Measurements from ENCODE around the gene GABBR1. TPM values are rescaled to one million over a fixed set of nuclear protein-coding genes. Genes with fewer than 3 reads are reported as not detected.

Gene GABBR1
- total and polyA plus RNA-seq, 2 donors (not counting 1 experiment from before 2014, with no cell fraction given), result 198 to 241 TPM

DNA sequence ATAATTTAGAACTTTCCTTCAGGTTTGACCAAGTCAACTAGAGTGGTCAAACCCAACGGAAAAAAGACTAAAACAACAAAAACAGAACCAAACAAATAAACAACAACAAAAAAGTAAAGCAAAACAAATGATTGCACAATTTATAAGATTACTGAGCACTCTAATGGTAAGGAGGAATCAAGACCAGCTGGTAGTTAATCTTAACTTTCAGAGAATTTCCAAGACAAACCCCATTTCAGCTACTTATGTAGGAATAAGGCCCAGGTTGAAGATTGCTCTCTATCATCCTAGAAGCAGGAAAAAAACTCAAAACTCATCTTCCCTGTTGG is 107.7 kb downstream of the GABBR1 start:
- H3K4me3 Mint-ChIP-seq, result no peak overlapping the region
- no peaks in the 10 kb centered on the region for H3K9me3 Mint-ChIP-seq (ENCODE audit: insufficient read depth)
- no peak for DNase-seq
- H3K27me3 Mint-ChIP-seq, result peaks cover 44% of the 10 kb centered on the region
- H3K27ac Mint-ChIP-seq, result no peak overlapping the region
- Histone ChIP-seq H3K79me2 (ENCODE audit: control insufficient read depth, insufficient read depth, low read length) (no peaks in the 10 kb centered on the region), H3K9me3 (ENCODE audit: control extremely low read depth in 1 of 3, control insufficient read depth in 2 of 3, insufficient read depth in 1 of 3, low read length in 2 of 3) (no peaks in the 10 kb centered on the region), H3K4me2 (replicated peaks; ENCODE audit: low read depth, low read length, poor library complexity, severe bottlenecking) (no peak overlapping the region), H3K9ac (ENCODE audit: low read length) (no peak overlapping the region), H3K27me3 (replicated peaks in 1 of 4; ENCODE audit: control extremely low read depth in 1 of 4, control insufficient read depth in 3 of 4, insufficient read depth in 4 of 4, low read length in 3 of 4) (peaks cover 0 to 10% (median 3%) of the 10 kb centered on the region in 4 experiments), H3K27ac (ENCODE audit: low read length in 2 of 2) (no peak overlapping the region), H3K4me1 (ENCODE audit: control insufficient read depth in 2 of 2, insufficient read depth in 2 of 2, low read length in 2 of 2) (no peaks in the 10 kb centered on the region), H3K36me3 (replicated peaks in 1 of 2; ENCODE audit: control extremely low read depth in 1 of 2, control insufficient read depth in 1 of 2, extremely low read depth in 1 of 2, insufficient read depth in 2 of 2, low read length in 1 of 2) (no peaks in the 10 kb centered on the region), H4K20me1 (ENCODE audit: control insufficient read depth, insufficient read depth, low read length, poor library complexity, severe bottlenecking) (no peaks in the 10 kb centered on the region), H2AFZ (ENCODE audit: insufficient read depth, low read depth, low read length, poor library complexity, severe bottlenecking) (no peak overlapping the region), H3K4me3 (ENCODE audit: control extremely low read depth in 1 of 5, extremely low read depth in 1 of 5, insufficient read depth in 1 of 5, low read depth in 2 of 5, low read length in 4 of 5) (no peak overlapping the region)
- TF ChIP-seq EZH2 (IDR thresholded peaks at IDR 0.05; ENCODE audit: borderline replicate concordance, insufficient read depth, low read depth, low read length, poor library complexity, severe bottlenecking), result no peak
- TF ChIP-seq, protein P1, sequence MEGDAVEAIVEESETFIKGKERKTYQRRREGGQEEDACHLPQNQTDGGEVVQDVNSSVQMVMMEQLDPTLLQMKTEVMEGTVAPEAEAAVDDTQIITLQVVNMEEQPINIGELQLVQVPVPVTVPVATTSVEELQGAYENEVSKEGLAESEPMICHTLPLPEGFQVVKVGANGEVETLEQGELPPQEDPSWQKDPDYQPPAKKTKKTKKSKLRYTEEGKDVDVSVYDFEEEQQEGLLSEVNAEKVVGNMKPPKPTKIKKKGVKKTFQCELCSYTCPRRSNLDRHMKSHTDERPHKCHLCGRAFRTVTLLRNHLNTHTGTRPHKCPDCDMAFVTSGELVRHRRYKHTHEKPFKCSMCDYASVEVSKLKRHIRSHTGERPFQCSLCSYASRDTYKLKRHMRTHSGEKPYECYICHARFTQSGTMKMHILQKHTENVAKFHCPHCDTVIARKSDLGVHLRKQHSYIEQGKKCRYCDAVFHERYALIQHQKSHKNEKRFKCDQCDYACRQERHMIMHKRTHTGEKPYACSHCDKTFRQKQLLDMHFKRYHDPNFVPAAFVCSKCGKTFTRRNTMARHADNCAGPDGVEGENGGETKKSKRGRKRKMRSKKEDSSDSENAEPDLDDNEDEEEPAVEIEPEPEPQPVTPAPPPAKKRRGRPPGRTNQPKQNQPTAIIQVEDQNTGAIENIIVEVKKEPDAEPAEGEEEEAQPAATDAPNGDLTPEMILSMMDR (IDR thresholded peaks at IDR 0.05), result no peak
- ChIA-PET CTCF (interaction anchor here (0.6 kb wide), 1 partner anchor 18 kb away, joined by 3 read pairs; no protein-coding TSS in a partner anchor), POLR2A (no interaction called here)
- intact Hi-C loops (cut with micrococcal nuclease), result no loop called here
- H3K4me1 Mint-ChIP-seq, result no peaks in the 10 kb centered on the region
- no peak for ATAC-seq (ENCODE audit: low read depth)
- WGBS (ENCODE audit: insufficient coverage), result no CpG with 5 or more reads among the region's 1 CpG

DNA sequence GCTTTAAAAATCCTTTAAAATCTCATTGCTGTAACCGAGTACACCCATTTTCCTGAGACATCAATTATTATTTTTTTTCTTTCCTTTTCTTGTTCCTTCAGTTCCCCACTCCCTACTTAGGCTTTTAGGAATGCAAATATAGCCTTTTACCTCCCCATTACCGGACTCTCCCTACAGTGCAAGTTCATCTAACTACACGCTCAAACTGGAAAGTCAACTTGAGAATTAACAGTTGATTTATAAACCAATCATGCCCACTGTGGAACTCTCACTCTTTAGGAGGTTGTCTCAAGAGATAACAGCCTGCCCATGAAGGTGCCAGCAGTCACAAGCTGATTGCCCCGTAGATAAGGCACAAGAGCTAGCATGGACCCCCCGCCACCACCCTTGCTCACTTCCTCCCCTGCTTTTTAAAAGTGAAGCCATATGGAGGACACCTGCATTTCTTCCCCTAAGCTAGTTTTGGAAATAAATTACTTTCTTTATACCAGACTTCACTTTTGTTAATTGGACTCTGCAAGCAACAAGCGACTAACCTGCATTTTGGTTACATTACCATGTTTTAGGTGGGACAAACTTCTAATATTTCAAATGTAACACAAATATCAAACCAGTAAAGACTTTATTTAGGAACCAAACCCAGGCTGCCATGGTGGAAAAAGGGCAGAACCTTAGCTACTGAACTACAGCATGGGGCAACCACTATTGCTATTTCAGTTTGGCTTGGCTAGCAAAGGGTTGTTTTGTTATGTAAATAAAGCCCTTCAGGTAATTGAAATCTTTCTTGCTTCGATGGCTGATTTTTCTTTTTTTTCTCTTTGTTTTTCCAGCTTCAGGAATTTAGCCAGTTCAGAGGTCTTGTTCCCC is 108.3 kb downstream of the GABBR1 start:
- Histone ChIP-seq H4K20me1 (ENCODE audit: control insufficient read depth, insufficient read depth, low read length, poor library complexity, severe bottlenecking) (no peaks in the 10 kb centered on the region), H3K9ac (ENCODE audit: low read length) (no peak overlapping the region), H3K36me3 (replicated peaks in 1 of 2; ENCODE audit: control extremely low read depth in 1 of 2, control insufficient read depth in 1 of 2, extremely low read depth in 1 of 2, insufficient read depth in 2 of 2, low read length in 1 of 2) (no peaks in the 10 kb centered on the region), H3K79me2 (ENCODE audit: control insufficient read depth, insufficient read depth, low read length) (no peaks in the 10 kb centered on the region), H3K4me3 (ENCODE audit: control extremely low read depth in 1 of 5, extremely low read depth in 1 of 5, insufficient read depth in 1 of 5, low read depth in 2 of 5, low read length in 4 of 5) (no peak overlapping the region), H3K4me2 (replicated peaks; ENCODE audit: low read depth, low read length, poor library complexity, severe bottlenecking) (no peak overlapping the region), H3K27ac (ENCODE audit: low read length in 2 of 2) (no peak overlapping the region), H3K27me3 (replicated peaks in 1 of 4; ENCODE audit: control extremely low read depth in 1 of 4, control insufficient read depth in 3 of 4, insufficient read depth in 4 of 4, low read length in 3 of 4) (peaks cover 0 to 10% (median 3%) of the 10 kb centered on the region in 4 experiments), H3K4me1 (ENCODE audit: control insufficient read depth in 2 of 2, insufficient read depth in 2 of 2, low read length in 2 of 2) (no peaks in the 10 kb centered on the region), H2AFZ (ENCODE audit: insufficient read depth, low read depth, low read length, poor library complexity, severe bottlenecking) (peak overlapping the region; percentile 9), H3K9me3 (ENCODE audit: control extremely low read depth in 1 of 3, control insufficient read depth in 2 of 3, insufficient read depth in 1 of 3, low read length in 2 of 3) (no peaks in the 10 kb centered on the region)
- no peaks in the 10 kb centered on the region for H3K4me1 Mint-ChIP-seq
- H3K4me3 Mint-ChIP-seq, result no peak overlapping the region
- no peaks in the 10 kb centered on the region for H3K9me3 Mint-ChIP-seq (ENCODE audit: insufficient read depth)
- intact Hi-C loops (cut with micrococcal nuclease), result no loop called here
- no peak for DNase-seq
- CTCF ChIA-PET, result no interaction called here
- H3K27me3 Mint-ChIP-seq, result peaks cover 44% of the 10 kb centered on the region
- ATAC-seq (ENCODE audit: low read depth), result no peak
- TF ChIP-seq, protein P1 (IDR thresholded peaks at IDR 0.05), result no peak
- no peak for TF ChIP-seq EZH2 (IDR thresholded peaks at IDR 0.05; ENCODE audit: borderline replicate concordance, insufficient read depth, low read depth, low read length, poor library complexity, severe bottlenecking)
- H3K27ac Mint-ChIP-seq, result no peak overlapping the region
- POLR2A ChIA-PET, result no interaction called here
- WGBS (ENCODE audit: insufficient coverage), result 14% methylated on average over 4 of the region's 7 CpGs
